COLO829 (cell line): ENCODE results near the gene BDNF.
"Not testable (repeated sequence)": the region's sequence is repeated elsewhere in the genome, so short reads cannot be mapped to it uniquely, and the experiment has no call there.

Experiments used
- DNase-seq: peaks from one replicate; pipeline ENCODE4 v3.0.0; 2012; ENCODE audit warnings: low spot score

Gene BDNF

GRCh38 chr11:27665508-27666101, 34.6 kb downstream of the BDNF start:
- not testable (repeated sequence) for DNase-seq

- no peak for DNase-seq
Observed at GRCh38 chr11:27663326-27663725, 36.9 kb downstream of the BDNF start.

- DNase-seq: no peak
Observed at GRCh38 chr11:27660171-27660570, 40.1 kb downstream of the BDNF start.

GRCh38 chr11:27658535-27659236, 41.6 kb downstream of the BDNF start:
- no peak for DNase-seq

- no peak for DNase-seq
Observed at GRCh38 chr11:27656806-27657483, 43.3 kb downstream of the BDNF start.

- no peak for DNase-seq
Observed at GRCh38 chr11:27656320-27656719, 43.9 kb downstream of the BDNF start.

- DNase-seq: no peak
Observed at GRCh38 chr11:27653990-27654758, 46.1 kb downstream of the BDNF start.

GRCh38 chr11:27651711-27652110, 48.5 kb downstream of the BDNF start:
- DNase-seq: no peak

- no peak for DNase-seq
Observed at GRCh38 chr11:27650988-27651387, 49.3 kb downstream of the BDNF start.

- DNase-seq: no peak
Observed at GRCh38 chr11:27649800-27650199, 50.5 kb downstream of the BDNF start.

GRCh38 chr11:27648840-27649239, 51.4 kb downstream of the BDNF start:
- no peak for DNase-seq

- no peak for DNase-seq
Observed at GRCh38 chr11:27646051-27646818, 54.0 kb downstream of the BDNF start.

GRCh38 chr11:27642954-27643353, 57.3 kb downstream of the BDNF start:
- no peak for DNase-seq

- no peak for DNase-seq
Observed at GRCh38 chr11:27640954-27641353, 59.3 kb downstream of the BDNF start.

GRCh38 chr11:27635567-27636037, 64.7 kb downstream of the BDNF start:
- DNase-seq: no peak

- not testable (repeated sequence) for DNase-seq
Observed at GRCh38 chr11:27634776-27635175, 65.5 kb downstream of the BDNF start.

GRCh38 chr11:27634282-27634681, 66.0 kb downstream of the BDNF start:
- not testable (repeated sequence) for DNase-seq

GRCh38 chr11:27629023-27629422, 71.2 kb downstream of the BDNF start:
- not testable (repeated sequence) for DNase-seq

GRCh38 chr11:27627979-27628378, 72.3 kb downstream of the BDNF start:
- no peak for DNase-seq

GRCh38 chr11:27626938-27627586, 73.2 kb downstream of the BDNF start:
- DNase-seq: no peak

- no peak for DNase-seq
Observed at GRCh38 chr11:27626269-27626937, 73.9 kb downstream of the BDNF start.
